GM18526 (cell line): ENCODE measurements around the gene VOPP1.
A peak's percentile ranks its signal among the peaks of the same experiment; 100 is the strongest.

ENCODE experiments used
- POLR2A ChIP-seq: IDR thresholded peaks from 3 replicates; pipeline ENCODE4 v1.6.1; 2011; ENCODE audit not compliant: insufficient read length; ENCODE audit errors: extremely low read depth

The VOPP1 gene

GRCh38 chr7:55539380-55539779 lies 32.9 kb downstream of the VOPP1 start:
- no peak for TF ChIP-seq POLR2A

DNA sequence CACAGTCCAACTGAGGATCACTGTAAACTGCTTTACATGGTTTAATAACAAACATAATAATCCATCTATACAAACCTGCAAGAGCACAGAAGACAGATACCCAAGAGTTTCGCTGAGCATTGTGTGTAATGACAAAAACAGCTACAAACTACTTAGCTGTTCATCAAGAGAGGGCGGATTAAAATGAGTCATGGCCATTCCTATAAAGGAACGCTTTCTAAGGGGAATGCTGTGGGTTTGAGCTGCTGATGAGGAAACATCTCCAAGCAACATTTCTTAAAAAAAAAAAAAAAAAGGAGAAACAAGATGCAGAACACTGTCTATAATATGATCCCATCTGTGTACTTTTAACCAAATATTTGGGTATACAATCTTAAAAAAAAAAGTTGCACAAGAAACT lies 33.8 kb downstream of the VOPP1 start:
- TF ChIP-seq POLR2A = no peak

GRCh38 chr7:55537458-55537990 lies 34.8 kb downstream of the VOPP1 start:
- TF ChIP-seq POLR2A = no peak

GRCh38 chr7:55536619-55537457 lies 35.5 kb downstream of the VOPP1 start:
- no peak for TF ChIP-seq POLR2A

DNA sequence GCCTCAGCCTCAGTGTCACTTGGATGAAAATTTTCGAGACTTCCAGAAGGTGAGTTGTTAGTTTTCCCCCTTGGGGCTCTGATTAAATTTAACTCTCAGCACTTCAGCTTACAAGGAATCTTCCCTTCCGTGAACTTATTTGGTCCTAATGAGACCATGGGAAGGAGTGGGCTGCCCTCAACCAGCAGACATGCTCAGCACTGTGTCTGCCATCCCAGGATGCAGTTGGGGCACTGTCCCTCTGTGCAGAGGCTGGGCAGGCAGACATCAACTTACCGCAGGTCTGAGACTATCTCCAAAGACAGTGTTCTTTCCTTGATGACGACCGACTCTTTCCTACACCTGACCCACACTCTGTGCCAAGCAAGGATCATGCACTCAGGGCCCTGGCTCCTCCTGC lies 36.7 kb downstream of the VOPP1 start:
- TF ChIP-seq POLR2A = no peak

DNA sequence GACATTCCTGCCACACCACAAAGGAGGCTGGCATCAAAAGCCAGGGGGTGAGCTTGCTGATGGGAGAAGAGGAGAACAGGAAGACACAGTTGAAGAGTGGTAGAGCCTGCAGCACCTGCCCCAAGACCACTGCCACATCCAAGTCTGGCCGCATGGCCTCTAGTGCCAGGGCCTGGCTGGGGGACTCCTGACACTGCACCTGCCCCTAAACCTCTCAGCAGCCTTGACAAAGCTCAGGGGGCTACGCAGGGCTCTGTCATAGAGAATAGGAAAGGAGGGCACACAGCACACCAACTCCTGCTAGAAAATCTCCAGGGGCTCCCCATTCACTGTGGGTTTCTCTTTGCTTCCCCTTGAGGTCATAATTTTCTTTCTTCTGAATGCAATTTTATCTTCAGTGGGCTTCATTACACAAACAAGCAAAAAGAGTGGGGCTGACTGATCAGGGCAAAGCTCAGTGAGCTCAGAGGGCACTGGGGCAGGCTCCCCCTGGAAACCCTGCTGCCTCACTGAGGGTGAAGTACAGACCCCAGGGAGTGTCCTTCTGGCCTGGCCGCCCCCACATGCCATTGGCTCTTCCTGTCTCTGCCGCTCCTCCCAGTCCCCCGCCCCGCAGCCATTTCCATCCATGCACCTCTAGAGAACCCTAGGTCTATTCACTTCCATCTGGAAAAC lies 37.2 kb downstream of the VOPP1 start:
- peak; percentile 57 for TF ChIP-seq POLR2A

- peak; percentile 52 for TF ChIP-seq POLR2A
Observed at GRCh38 chr7:55534262-55534915, 37.9 kb downstream of the VOPP1 start.

GRCh38 chr7:55533729-55534080 lies 38.6 kb downstream of the VOPP1 start:
- no peak for TF ChIP-seq POLR2A

GRCh38 chr7:55533050-55533728 lies 39.1 kb downstream of the VOPP1 start:
- no peak for TF ChIP-seq POLR2A

- no peak for TF ChIP-seq POLR2A
Observed at GRCh38 chr7:55532150-55532917, 40.0 kb downstream of the VOPP1 start.

DNA sequence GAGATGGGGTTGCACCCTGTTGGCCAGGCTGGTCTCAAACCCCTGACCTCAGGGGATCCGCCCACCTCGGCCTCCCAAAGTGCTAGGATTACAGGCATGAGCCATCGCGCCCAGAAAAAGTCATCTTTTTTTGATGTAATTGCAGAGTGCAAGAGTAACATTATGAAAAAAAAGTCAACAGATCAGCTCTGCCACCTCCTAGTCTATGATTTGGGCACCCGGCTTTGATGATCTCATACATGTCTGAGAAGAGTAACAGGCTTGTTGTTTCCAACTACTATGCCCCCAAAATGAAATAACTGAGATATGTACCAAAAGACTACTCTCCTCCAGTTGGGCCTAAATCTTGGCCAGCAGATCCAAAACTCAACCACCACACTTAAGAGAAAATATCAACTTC lies 40.8 kb downstream of the VOPP1 start:
- TF ChIP-seq POLR2A = no peak

DNA sequence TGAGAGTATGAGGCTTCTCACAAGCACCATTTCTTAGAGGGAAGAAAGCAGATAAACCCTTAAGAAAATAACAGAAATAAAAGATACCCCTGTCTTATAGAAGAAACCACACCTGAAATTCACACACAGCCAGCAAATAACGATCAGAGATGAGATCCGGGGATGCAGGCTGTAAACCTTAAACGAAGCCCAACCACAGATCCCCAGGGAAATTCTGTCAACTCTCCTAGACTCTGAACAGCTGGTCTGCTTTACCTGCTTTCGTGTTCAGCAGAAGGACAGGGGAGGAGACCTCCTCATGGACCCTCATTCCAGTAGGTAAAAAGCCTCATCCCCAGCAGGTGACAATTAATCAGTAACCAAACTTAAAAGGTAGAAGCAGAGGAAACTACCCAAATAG lies 45.0 kb downstream of the VOPP1 start:
- TF ChIP-seq POLR2A = no peak

- TF ChIP-seq POLR2A = no peak
Observed at GRCh38 chr7:55526770-55527169, 45.5 kb downstream of the VOPP1 start.

DNA sequence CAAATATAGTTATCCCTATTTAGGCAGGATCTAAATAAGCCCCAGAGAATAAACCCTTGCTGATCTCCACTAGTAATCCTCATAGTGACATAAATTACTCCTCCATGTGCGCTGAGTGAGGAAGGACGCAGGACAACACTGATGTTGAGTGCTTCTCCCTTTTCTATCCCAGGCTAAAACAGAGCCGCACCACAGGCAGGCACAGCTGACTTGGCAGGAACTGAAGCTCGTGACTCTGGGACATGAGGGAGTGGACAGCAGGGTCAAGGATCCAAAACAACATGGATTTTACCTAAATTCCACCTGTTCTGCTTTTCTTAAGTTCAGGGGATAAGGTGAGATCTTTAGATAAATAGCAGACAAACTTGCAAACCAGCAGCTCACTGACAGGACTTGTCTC lies 46.0 kb downstream of the VOPP1 start:
- TF ChIP-seq POLR2A = no peak
